ENCODE measurements around the gene OSBPL10.

DNA sequence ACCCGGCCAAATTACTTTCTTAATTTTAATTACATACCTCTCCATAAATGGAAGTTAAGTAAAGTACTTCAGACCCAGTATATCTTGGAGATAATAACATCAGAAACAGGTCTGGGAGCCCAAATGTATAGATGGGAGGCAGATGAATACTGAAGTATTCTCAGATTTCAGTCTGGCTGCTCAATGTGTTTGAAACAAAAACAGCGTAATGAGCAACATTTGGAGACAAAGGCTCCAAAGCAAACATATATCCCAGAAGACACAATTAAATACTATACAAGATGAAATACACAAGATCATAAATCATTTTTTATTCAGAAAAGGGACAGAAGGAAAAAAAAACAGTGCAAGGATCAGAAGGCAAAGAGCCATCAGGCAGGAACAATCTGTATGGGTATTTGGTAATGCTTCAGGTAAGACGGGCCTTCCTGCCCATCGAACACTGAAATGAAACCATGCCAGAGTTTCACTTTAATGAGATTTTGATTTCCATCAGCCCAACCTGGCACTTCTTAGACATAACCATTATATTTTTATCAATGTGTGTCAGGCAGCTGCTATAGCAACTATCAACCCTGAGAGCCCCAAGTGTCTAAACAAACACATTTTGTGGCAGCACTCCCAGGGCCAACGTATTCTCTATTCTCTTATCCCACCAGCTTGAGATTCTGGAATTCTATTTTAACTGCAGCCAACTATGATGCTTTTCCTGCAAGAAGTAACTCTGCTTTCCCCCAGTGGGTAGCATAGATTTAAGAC, 237.6 kb downstream of the OSBPL10 start:
- no peak for TF ChIP-seq CTCF (IDR thresholded peaks at IDR 0.05)
- no peak for TF ChIP-seq POLR2A (IDR thresholded peaks at IDR 0.05)
- TF ChIP-seq EP300 (IDR thresholded peaks at IDR 0.05) = no peak

Measured in ovary (tissue), 3 donors.